IPS-18a (cell line): ENCODE measurements around the gene PARP12.

ENCODE experiments used
- H3K27ac ChIP-seq: one replicate; pipeline ENCODE4 v1.5.1; 2013; ENCODE audit warnings: low read length
- H3K27me3 ChIP-seq: one replicate; pipeline ENCODE4 v1.6.1; 2013; ENCODE audit warnings: mild to moderate bottlenecking, low read length; ENCODE audit not compliant: control insufficient read depth, insufficient read depth
- H3K36me3 ChIP-seq: one replicate; pipeline ENCODE4 v1.6.1; 2013; ENCODE audit warnings: low read depth, low read length; ENCODE audit not compliant: control insufficient read depth
- H3K4me1 ChIP-seq: one replicate; pipeline ENCODE4 v1.6.1; 2013; ENCODE audit warnings: low read depth, low read length; ENCODE audit not compliant: control insufficient read depth
- H3K4me3 ChIP-seq: one replicate; pipeline ENCODE4 v1.5.1; 2013; ENCODE audit warnings: low read length
- H3K9ac ChIP-seq: one replicate; pipeline ENCODE4 v1.6.1; 2013; ENCODE audit warnings: mild to moderate bottlenecking, low read length, moderate library complexity
- H3K9me3 ChIP-seq: one replicate; pipeline ENCODE4 v1.6.1; 2013; ENCODE audit warnings: low read depth, low read length; ENCODE audit not compliant: control insufficient read depth

The PARP12 gene

GRCh38 chr7:140044251-140044650, 18.5 kb downstream of the PARP12 start:
- H3K27me3 ChIP-seq, result no peaks in the 10 kb centered on the region
- H3K9me3 ChIP-seq, result no peaks in the 10 kb centered on the region
- no peak overlapping the region for H3K4me3 ChIP-seq
- no peak overlapping the region for H3K9ac ChIP-seq
- H3K36me3 ChIP-seq, result no peaks in the 10 kb centered on the region
- no peak overlapping the region for H3K27ac ChIP-seq
- H3K4me1 ChIP-seq, result no peaks in the 10 kb centered on the region

- no peak overlapping the region for H3K27ac ChIP-seq
- no peaks in the 10 kb centered on the region for H3K27me3 ChIP-seq
- no peak overlapping the region for H3K9ac ChIP-seq
- H3K9me3 ChIP-seq, result no peaks in the 10 kb centered on the region
- no peaks in the 10 kb centered on the region for H3K36me3 ChIP-seq
- H3K4me3 ChIP-seq, result no peak overlapping the region
- H3K4me1 ChIP-seq, result no peaks in the 10 kb centered on the region
Measured at GRCh38 chr7:140042386-140042670, 20.4 kb downstream of the PARP12 start.

- no peak overlapping the region for H3K4me3 ChIP-seq
- H3K27ac ChIP-seq, result no peak overlapping the region
- no peaks in the 10 kb centered on the region for H3K4me1 ChIP-seq
- no peaks in the 10 kb centered on the region for H3K9me3 ChIP-seq
- H3K9ac ChIP-seq, result no peak overlapping the region
- no peaks in the 10 kb centered on the region for H3K27me3 ChIP-seq
- H3K36me3 ChIP-seq, result no peaks in the 10 kb centered on the region
Measured at GRCh38 chr7:140041659-140042385, 20.9 kb downstream of the PARP12 start.

GRCh38 chr7:140039896-140040295, 22.9 kb downstream of the PARP12 start:
- H3K27me3 ChIP-seq, result no peaks in the 10 kb centered on the region
- no peak overlapping the region for H3K27ac ChIP-seq
- no peaks in the 10 kb centered on the region for H3K9me3 ChIP-seq
- no peaks in the 10 kb centered on the region for H3K4me1 ChIP-seq
- H3K4me3 ChIP-seq, result no peak overlapping the region
- H3K9ac ChIP-seq, result no peak overlapping the region
- no peaks in the 10 kb centered on the region for H3K36me3 ChIP-seq

GRCh38 chr7:140039066-140039465, 23.7 kb downstream of the PARP12 start:
- no peak overlapping the region for H3K27ac ChIP-seq
- H3K36me3 ChIP-seq, result no peaks in the 10 kb centered on the region

GRCh38 chr7:140036224-140036962, 26.4 kb downstream of the PARP12 start:
- no peak overlapping the region for H3K9ac ChIP-seq
- no peak overlapping the region for H3K27ac ChIP-seq
- no peak overlapping the region for H3K4me3 ChIP-seq
- no peaks in the 10 kb centered on the region for H3K9me3 ChIP-seq
- no peaks in the 10 kb centered on the region for H3K27me3 ChIP-seq
- no peaks in the 10 kb centered on the region for H3K36me3 ChIP-seq
- H3K4me1 ChIP-seq, result no peaks in the 10 kb centered on the region

More at GRCh38 chr7:140039066-140039465, 23.7 kb downstream of the PARP12 start:
- H3K9me3 ChIP-seq, result no peaks in the 10 kb centered on the region
- H3K4me3 ChIP-seq, result no peak overlapping the region
- no peaks in the 10 kb centered on the region for H3K27me3 ChIP-seq
- no peaks in the 10 kb centered on the region for H3K4me1 ChIP-seq
- H3K9ac ChIP-seq, result no peak overlapping the region

- Histone ChIP-seq H3K27ac (no peak overlapping the region), H3K4me1 (no peaks in the 10 kb centered on the region), H3K4me3 (no peak overlapping the region), H3K27me3 (no peaks in the 10 kb centered on the region), H3K9ac (no peak overlapping the region), H3K9me3 (no peaks in the 10 kb centered on the region), H3K36me3 (no peaks in the 10 kb centered on the region)
Measured at GRCh38 chr7:140035400-140036223, 27.1 kb downstream of the PARP12 start.

- Histone ChIP-seq H3K4me1 (no peaks in the 10 kb centered on the region), H3K27me3 (no peaks in the 10 kb centered on the region), H3K9ac (no peak overlapping the region), H3K4me3 (no peak overlapping the region), H3K9me3 (no peaks in the 10 kb centered on the region), H3K36me3 (no peaks in the 10 kb centered on the region), H3K27ac (no peak overlapping the region)
Measured at GRCh38 chr7:140034421-140034820, 28.3 kb downstream of the PARP12 start.

GRCh38 chr7:140033779-140034363, 28.9 kb downstream of the PARP12 start:
- no peak overlapping the region for H3K27ac ChIP-seq
- H3K4me1 ChIP-seq, result no peaks in the 10 kb centered on the region
- H3K9me3 ChIP-seq, result no peaks in the 10 kb centered on the region

GRCh38 chr7:140033036-140033435, 29.7 kb downstream of the PARP12 start:
- Histone ChIP-seq H3K36me3 (no peaks in the 10 kb centered on the region), H3K27ac (no peak overlapping the region), H3K4me3 (no peak overlapping the region), H3K9me3 (no peaks in the 10 kb centered on the region), H3K27me3 (no peaks in the 10 kb centered on the region), H3K9ac (no peak overlapping the region), H3K4me1 (no peaks in the 10 kb centered on the region)

More at GRCh38 chr7:140033779-140034363, 28.9 kb downstream of the PARP12 start:
- Histone ChIP-seq H3K9ac (no peak overlapping the region), H3K36me3 (no peaks in the 10 kb centered on the region), H3K4me3 (no peak overlapping the region), H3K27me3 (no peaks in the 10 kb centered on the region)

GRCh38 chr7:140031364-140031763, 31.4 kb downstream of the PARP12 start:
- Histone ChIP-seq H3K4me3 (no peak overlapping the region), H3K27me3 (no peaks in the 10 kb centered on the region), H3K27ac (no peak overlapping the region), H3K9ac (no peak overlapping the region), H3K4me1 (no peaks in the 10 kb centered on the region), H3K36me3 (no peaks in the 10 kb centered on the region), H3K9me3 (no peaks in the 10 kb centered on the region)
